Epithelial cell of esophagus (primary cell): ENCODE data around the gene RGS10.

Experiments used
- DNase-seq: peaks from one replicate; pipeline ENCODE4 v3.0.0; 2010; ENCODE audit warnings: low read depth
- H3K4me3 ChIP-seq: 2 replicates; pipeline ENCODE4 v1.5.1; 2011; ENCODE audit warnings: mild to moderate bottlenecking, low read length, control low read depth
- TF ChIP-seq, protein P1 (sequence below): IDR thresholded peaks from 2 replicates; pipeline ENCODE4 v1.5.1; 2011; ENCODE audit warnings: low read depth, mild to moderate bottlenecking, low read length, control low read depth, inconsistent platforms; ENCODE audit not compliant: insufficient read depth; ENCODE audit errors: missing control alignments

RGS10 gene

GRCh38 chr10:119515511-119516045 is 26.9 kb downstream of the RGS10 start:
- TF ChIP-seq, protein P1, sequence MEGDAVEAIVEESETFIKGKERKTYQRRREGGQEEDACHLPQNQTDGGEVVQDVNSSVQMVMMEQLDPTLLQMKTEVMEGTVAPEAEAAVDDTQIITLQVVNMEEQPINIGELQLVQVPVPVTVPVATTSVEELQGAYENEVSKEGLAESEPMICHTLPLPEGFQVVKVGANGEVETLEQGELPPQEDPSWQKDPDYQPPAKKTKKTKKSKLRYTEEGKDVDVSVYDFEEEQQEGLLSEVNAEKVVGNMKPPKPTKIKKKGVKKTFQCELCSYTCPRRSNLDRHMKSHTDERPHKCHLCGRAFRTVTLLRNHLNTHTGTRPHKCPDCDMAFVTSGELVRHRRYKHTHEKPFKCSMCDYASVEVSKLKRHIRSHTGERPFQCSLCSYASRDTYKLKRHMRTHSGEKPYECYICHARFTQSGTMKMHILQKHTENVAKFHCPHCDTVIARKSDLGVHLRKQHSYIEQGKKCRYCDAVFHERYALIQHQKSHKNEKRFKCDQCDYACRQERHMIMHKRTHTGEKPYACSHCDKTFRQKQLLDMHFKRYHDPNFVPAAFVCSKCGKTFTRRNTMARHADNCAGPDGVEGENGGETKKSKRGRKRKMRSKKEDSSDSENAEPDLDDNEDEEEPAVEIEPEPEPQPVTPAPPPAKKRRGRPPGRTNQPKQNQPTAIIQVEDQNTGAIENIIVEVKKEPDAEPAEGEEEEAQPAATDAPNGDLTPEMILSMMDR, result no peak
- H3K4me3 ChIP-seq, result no peak overlapping the region
- DNase-seq, result no peak

GRCh38 chr10:119514819-119515218 is 27.7 kb downstream of the RGS10 start:
- no peak overlapping the region for H3K4me3 ChIP-seq
- no peak for DNase-seq
- TF ChIP-seq, protein P1, result no peak

GRCh38 chr10:119511828-119512515 is 30.5 kb downstream of the RGS10 start:
- TF ChIP-seq, protein P1, result no peak
- DNase-seq, result peak; percentile 49

DNA sequence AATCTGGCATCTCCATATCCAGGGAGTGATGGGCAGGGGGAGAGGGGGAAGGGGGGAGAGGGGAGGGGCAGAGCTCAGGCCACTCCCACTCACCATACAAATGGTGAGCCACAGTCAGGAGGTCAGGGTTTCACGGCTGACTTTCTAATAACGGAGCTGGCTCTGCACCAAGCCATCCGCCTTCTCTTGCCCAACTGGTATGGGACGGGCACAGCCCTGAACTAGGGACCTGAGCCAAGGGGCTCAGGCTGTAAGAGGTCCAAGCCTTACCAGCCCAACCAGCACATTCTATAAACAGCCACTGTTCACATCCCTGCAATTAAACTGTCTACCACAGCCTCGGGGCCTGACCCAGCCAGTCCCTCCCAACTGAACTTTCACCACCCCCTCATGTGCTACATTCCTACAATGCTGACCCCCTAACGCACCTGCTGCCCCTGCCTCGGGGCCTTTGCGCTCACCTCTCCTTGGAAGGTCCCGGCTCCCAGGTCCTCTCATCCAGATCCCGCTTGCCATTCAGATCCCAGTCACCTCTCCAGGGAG is 32.5 kb downstream of the RGS10 start:
- no peak overlapping the region for H3K4me3 ChIP-seq
- TF ChIP-seq, protein P1, result no peak

More at GRCh38 chr10:119511828-119512515, 30.5 kb downstream of the RGS10 start:
- no peak overlapping the region for H3K4me3 ChIP-seq

DNA sequence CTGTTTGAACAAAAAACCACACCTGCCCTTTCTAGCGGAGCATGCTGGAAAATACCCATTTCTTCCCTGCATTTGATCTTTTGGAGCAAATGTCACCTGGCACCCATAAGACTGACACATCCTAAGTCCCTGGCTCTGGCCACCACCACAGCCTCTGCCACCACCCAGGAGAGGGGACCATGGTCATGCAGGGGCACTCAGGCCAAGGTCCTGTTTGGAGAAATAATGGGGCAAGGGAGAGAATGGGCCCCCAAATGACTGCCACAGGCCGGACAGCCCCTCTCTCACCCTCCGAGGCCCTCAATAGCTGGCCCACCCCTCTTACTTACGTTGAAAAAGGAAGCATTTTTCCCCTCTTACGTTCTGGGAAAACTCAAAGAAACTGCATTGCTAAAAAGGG is 35.4 kb downstream of the RGS10 start:
- no peak for DNase-seq
- H3K4me3 ChIP-seq, result no peak overlapping the region
- TF ChIP-seq, protein P1, result no peak

More for the DNA sequence above, 32.5 kb downstream of the RGS10 start:
- DNase-seq, result no peak

DNA sequence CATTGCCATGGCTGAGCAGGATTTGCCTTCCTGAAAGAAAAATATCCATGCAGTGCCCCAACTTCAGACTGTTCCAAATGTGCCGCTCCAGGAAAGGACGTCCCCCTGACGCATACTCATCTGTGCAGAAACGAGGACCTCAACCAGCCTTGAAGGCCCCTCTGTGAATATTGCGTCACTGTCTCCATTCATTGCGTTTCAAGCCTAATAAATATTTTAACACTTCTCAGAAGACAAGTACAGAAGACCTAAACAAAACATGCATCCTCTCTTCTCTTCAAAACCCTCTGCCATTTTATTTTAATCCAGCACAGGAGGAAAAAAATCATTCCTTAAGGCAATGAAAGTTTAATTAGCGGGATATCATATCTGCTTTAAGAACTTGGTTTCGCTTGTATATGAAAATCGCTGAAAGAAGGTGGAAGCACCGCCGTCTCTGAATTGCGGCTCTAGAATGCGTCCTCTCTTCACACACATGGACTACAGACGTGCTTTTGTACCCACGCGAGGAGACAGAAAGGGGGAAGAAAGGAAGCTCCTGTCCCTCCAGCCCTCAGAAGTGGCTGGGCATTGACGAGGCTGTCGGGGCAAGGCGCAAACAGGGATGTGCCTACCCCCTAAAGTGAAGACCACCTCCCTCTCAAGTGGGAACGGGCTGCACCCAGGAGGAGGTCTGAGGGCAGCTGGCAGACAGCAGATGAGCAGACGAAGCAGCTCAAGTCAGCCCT is 36.8 kb downstream of the RGS10 start:
- DNase-seq, result no peak
- no peak overlapping the region for H3K4me3 ChIP-seq
- TF ChIP-seq, protein P1, result no peak
